Heart right ventricle (tissue), 16 donors: ENCODE measurements around the gene PPY. TPM values are rescaled to one million over a fixed set of nuclear protein-coding genes. Genes with fewer than 3 reads are reported as not detected.
"Not testable (repeated sequence)": the region's sequence is repeated elsewhere in the genome, so short reads cannot be mapped to it uniquely, and the experiment has no call there.

Source experiments
- ATAC-seq, 8 donors: fragments of 200-7000 bp; cut with Tn5 transposase; one replicate each; pipeline ENCODE4 v1.9.1; 2020; ENCODE audit warnings: mild to moderate bottlenecking in 8 of 8, moderate library complexity in 8 of 8, moderate number of reproducible peaks in 1 of 8
- DNase-seq, 2 donors: peaks; one replicate each; pipeline ENCODE4 v3.0.0-alpha.2; 2020
- H3K27ac ChIP-seq, 10 donors: fragments of 200-600 bp; sonication (generic) in 2 of 10; one replicate each; pipeline versions ENCODE4 v1.5.0 to v1.8.0; 2020 to 2022; ENCODE audit warnings: mild to moderate bottlenecking in 3 of 10
- H3K27me3 ChIP-seq, 7 donors: fragments of 200-600 bp; one replicate each; pipeline ENCODE4 v1.8.0; 2021 to 2022; ENCODE audit warnings: mild to moderate bottlenecking in 2 of 7
- H3K36me3 ChIP-seq, 9 donors: fragments of 200-600 bp; sonication (generic) in 1 of 9; one replicate each; pipeline versions ENCODE4 v1.5.0 to v1.8.0; 2020 to 2022; ENCODE audit warnings: mild to moderate bottlenecking in 2 of 9
- H3K4me1 ChIP-seq, 9 donors: fragments of 200-600 bp; sonication (generic) in 1 of 9; one replicate each; pipeline versions ENCODE4 v1.5.0 to v1.8.0; 2020 to 2022; ENCODE audit warnings: mild to moderate bottlenecking in 4 of 9
- H3K4me3 ChIP-seq, 10 donors: fragments of 200-600 bp; sonication (generic) in 2 of 10; one replicate each; pipeline versions ENCODE4 v1.5.0 to v1.8.0; 2020 to 2022; ENCODE audit warnings: mild to moderate bottlenecking in 7 of 10, moderate library complexity in 2 of 10
- H3K9me3 ChIP-seq, 11 donors: fragments of 200-600 bp in 10 of 11; sonication (generic) in 2 of 11; one replicate each; pipeline versions ENCODE4 v1.5.0 to v1.8.0; 2013 to 2022; ENCODE audit warnings: mild to moderate bottlenecking in 2 of 11, control low read depth in 1 of 11, moderate library complexity in 1 of 11
- WGBS, 2 donors: extraction: QIAGEN DNeasy Blood & Tissue Kit; methylation state at CpG; one replicate each; pipeline ENCODE4 v1.1.7; 2013; ENCODE audit warnings: inconsistent platforms in 1 of 2; 5-methylcytosine and 5-hydroxymethylcytosine counted together
- intact Hi-C, 10 donors: fragments of 100-400 bp; cut with DNase I; formaldehyde crosslinking; loops; one replicate each; pipeline versions ENCODE4 v1.11.1 to v1.14.2; 2022
- polyA plus RNA-seq, 2 donors: library from polyadenylated mRNA; stranded (reverse); fragments of 200-250 nt; gene quantifications; one replicate each; pipeline ENCODE4 v1.2.3, GENCODE V29; 2013
- total RNA-seq, 10 donors: library from RNA; stranded (reverse); fragmentation: NEBNext Ultra II Directional in 3 of 10; extraction: Animal tissue kit (Norgen Biotek cat#: 25700) in 3 of 10; gene quantifications; one replicate each; pipeline versions ENCODE4 v1.2.1 to v1.2.4, GENCODE V29; 2021 to 2023
- TF ChIP-seq, protein P1 (sequence below), 9 donors: fragments of 200-600 bp; sonication (generic) in 2 of 9; IDR thresholded peaks; one replicate each; pipeline versions ENCODE4 v1.5.0 to v1.8.0; 2021 to 2022; ENCODE audit warnings: antibody characterized with exemption in 9 of 9, mild to moderate bottlenecking in 5 of 9, moderate library complexity in 1 of 9
- donor health status: Arrhythmogenic right ventricular cardiomyopathy.
- donor health status: ischemic (EF 13 %, LVEDD 7.1; RV severe dilation, severe dysfunction).
- donor health status: healthy with polysubstance abuse.
- donor health status: DM: no; HTN: yes; CAD: no.
- donor health status: DM: no; HTN: no; CAD: no.
- donor health status: ischemic (EF 25% LVEDD 6.9; RV normal size, moderate dysfunction).
- donor health status: ischemic (EF 25% LVEDD 5.7; RV mildly dilated, moderate dysfunction).
- donor health status: healthy.
- donor health status: DM: yes; HTN: yes; CAD: no.
- donor health status: Ischemic cardiomyopathy.
- donor health status: ischemic (EF 35%, LVEDD 5.7; RV mildly dilated, moderate dysfunction).
- donor health status: nonischemic (EF 11% LVEDD 7.7; RV severe dilation, severe dysfunction).
- donor health status: DM: yes; HTN: yes; CAD: no.
- donor health status: PGD.
- donor health status: ischemic (EF 29% LVEDD 5.4; RV normal size, mild dysfunction).
- donor health status: nonischemic (EF 23%, LVEDD 6.1; RV moderate dilation, normal function).

PPY gene
- total and polyA plus RNA-seq, 12 donors: not detected

DNA sequence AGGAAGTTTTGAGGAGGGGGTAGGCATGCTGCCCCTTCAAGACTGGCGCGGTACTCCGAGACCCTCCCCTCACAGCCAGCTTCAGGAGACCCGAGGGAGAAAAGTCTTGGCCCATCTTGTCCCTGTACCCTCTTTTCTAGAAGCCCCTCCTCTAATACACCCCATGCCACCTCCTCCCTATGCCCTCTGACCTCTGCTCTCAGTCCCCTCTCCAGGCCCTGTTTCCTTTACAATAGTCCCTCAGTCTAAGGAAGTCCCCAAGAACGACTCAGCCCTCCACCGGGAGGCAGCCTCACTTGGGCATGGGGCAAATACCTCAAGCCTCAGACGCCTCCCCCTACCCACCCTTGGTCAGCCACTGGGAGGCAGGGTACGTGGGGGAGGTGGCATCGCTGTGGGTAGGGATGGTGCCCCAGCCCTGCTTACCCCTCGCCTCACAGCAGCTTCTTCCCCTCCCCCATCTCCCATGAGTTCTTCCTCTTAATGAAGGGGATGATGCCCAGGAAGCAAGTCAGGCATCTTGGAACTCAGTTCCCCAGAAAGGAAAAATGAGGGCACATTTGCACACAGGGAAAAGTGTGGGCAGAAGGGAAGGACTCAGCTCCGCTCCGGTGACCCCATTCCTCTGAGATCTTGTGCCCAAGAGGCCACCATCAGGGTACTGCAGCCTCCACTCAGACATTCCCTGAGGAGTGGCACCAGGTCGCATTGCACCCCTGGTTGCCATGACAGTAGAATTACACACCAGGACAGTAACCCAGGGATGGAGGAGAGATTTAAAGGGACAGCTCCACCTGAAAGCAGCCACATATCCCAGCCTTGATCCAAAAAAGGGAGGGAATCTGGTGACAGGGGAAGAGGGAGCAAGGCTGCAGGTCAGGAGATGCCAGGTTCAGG, 41.2 kb downstream of the PPY start:
- Histone ChIP-seq H3K4me1 (peaks cover 0 to 33% (median 24%) of the 10 kb centered on the region in 9 donors), H3K27ac (no peak overlapping the region), H3K36me3 (peaks cover 0 to 30% (median 0%) of the 10 kb centered on the region in 9 donors), H3K4me3 (peak overlapping the region; percentile 25 to 61 (median 50)), H3K9me3 (no peaks in the 10 kb centered on the region), H3K27me3 (peaks cover 0 to 11% (median 0%) of the 10 kb centered on the region in 7 donors)
- ATAC-seq (peak in 3 of 8 donors; percentile 5 to 20 (median 12)), DNase-seq (no peak)
- TF ChIP-seq, protein P1, sequence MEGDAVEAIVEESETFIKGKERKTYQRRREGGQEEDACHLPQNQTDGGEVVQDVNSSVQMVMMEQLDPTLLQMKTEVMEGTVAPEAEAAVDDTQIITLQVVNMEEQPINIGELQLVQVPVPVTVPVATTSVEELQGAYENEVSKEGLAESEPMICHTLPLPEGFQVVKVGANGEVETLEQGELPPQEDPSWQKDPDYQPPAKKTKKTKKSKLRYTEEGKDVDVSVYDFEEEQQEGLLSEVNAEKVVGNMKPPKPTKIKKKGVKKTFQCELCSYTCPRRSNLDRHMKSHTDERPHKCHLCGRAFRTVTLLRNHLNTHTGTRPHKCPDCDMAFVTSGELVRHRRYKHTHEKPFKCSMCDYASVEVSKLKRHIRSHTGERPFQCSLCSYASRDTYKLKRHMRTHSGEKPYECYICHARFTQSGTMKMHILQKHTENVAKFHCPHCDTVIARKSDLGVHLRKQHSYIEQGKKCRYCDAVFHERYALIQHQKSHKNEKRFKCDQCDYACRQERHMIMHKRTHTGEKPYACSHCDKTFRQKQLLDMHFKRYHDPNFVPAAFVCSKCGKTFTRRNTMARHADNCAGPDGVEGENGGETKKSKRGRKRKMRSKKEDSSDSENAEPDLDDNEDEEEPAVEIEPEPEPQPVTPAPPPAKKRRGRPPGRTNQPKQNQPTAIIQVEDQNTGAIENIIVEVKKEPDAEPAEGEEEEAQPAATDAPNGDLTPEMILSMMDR (IDR thresholded peaks at IDR 0.05): no peak
- intact Hi-C loops: no loop called here
- 32 to 34% methylated on average over 13 of the region's 13 CpGs for WGBS, 2 donors

DNA sequence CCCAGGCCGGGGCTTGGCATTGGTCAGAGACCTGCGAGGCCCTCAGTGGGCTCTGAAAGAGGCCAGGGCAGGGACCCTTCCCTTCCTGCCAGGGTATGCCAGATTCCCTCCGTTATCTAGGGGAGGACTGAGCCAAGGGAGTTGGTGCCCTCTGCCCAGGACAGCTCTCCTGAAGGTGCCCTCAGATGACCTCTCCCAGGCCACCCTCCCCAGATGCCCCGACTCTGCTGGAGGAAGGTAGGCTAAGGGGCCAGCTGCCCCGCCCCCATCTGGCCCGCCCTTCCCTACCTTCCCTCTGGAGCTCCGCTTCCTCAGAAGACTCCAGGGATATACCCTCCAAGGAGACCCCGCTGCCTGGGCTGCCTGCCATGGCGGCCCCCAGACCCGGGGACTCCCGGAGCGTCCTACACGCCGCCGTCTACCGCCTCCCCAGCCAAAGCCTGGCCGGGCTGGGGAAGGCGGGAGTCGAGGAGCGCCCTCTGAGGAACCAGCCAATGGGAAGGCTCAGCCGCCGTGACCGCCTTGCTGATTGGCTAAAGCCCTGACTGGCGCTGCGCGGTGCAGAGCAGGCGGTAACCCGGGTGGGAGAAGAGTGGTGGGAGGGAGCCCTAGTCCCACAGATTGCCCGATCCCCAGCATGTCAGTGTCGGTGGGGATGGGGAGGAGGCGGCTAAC, 42.0 kb downstream of the PPY start:
- peak overlapping the region; percentile 25 to 61 (median 50) for H3K4me3 ChIP-seq
- peaks cover 0 to 38% (median 0%) of the 10 kb centered on the region in 9 donors for H3K36me3 ChIP-seq
- WGBS, 2 donors: 1 to 3% methylated on average over 31 of the region's 31 CpGs

DNA sequence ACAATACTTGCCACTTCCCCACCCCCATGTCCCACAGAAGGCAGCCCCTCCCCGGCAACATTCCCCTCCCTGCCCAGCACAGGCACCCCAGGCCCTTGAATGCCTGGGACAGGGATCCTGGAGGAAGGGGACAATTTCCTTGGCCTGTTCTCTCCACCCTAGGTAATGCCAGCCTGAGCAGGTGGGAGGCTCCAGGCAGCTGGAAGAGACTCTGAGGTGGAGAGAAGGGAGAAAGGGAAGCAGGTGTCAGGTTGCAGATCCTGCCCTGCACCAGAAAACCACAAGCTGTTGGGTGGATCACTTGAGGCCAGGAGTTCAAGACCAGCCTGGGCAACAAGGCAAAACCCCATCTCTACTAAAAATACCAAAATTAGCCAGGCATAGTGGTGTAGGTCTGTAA, 43.8 kb downstream of the PPY start:
- peaks cover 0 to 38% (median 0%) of the 10 kb centered on the region in 9 donors for H3K36me3 ChIP-seq
- H3K27ac ChIP-seq: no peak overlapping the region
- no peak overlapping the region for H3K4me3 ChIP-seq
- H3K27me3 ChIP-seq: no peaks in the 10 kb centered on the region
- ATAC-seq (no peak), DNase-seq (no peak)
- intact Hi-C loops: no loop called here
- WGBS, 2 donors: 59 to 83% methylated on average over 1 of the region's 1 CpG
- peaks cover 0 to 22% (median 17%) of the 10 kb centered on the region in 9 donors for H3K4me1 ChIP-seq
- TF ChIP-seq, protein P1 (IDR thresholded peaks at IDR 0.05): no peak
- no peaks in the 10 kb centered on the region for H3K9me3 ChIP-seq

More for the DNA sequence above, 42.0 kb downstream of the PPY start:
- H3K4me1 ChIP-seq: peaks cover 0 to 25% (median 18%) of the 10 kb centered on the region in 9 donors
- intact Hi-C loops: no loop called here
- TF ChIP-seq, protein P1 (IDR thresholded peaks at IDR 0.05): no peak
- H3K27ac ChIP-seq: no peak overlapping the region
- DNase-seq (peak; percentile 89 to 91), ATAC-seq (peak; percentile 90 to 98 (median 97))
- peaks cover 0 to 3% (median 0%) of the 10 kb centered on the region in 7 donors for H3K27me3 ChIP-seq
- no peaks in the 10 kb centered on the region for H3K9me3 ChIP-seq

DNA sequence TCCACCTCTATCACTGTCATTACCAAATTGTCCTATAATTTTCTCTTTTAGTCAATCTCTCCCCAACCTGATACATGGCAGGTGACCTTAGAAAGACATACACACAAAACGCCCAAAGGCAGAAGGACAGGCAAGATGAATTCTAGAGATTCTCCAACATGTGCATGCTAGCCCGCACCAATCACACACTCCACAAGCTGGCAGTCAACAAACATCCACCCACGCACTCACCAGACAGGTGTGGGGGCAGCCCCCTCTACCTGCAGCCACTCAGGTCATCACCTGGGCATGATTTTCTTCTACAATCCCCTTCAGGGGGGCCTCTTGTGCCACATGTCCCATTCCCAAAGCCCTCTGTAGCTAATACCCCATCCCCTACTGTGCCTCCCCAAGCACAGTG, 44.4 kb downstream of the PPY start:
- TF ChIP-seq, protein P1 (IDR thresholded peaks at IDR 0.05): no peak
- no peak for ATAC-seq
- no peak for DNase-seq
- Histone ChIP-seq H3K27me3 (no peaks in the 10 kb centered on the region), H3K4me1 (peaks cover 0 to 22% (median 17%) of the 10 kb centered on the region in 9 donors), H3K4me3 (no peak overlapping the region), H3K9me3 (no peaks in the 10 kb centered on the region), H3K36me3 (peaks cover 0 to 40% (median 0%) of the 10 kb centered on the region in 9 donors), H3K27ac (no peak overlapping the region)
- intact Hi-C loops: no loop called here
- WGBS, 2 donors: 90 to 99% methylated on average over 3 of the region's 3 CpGs

DNA sequence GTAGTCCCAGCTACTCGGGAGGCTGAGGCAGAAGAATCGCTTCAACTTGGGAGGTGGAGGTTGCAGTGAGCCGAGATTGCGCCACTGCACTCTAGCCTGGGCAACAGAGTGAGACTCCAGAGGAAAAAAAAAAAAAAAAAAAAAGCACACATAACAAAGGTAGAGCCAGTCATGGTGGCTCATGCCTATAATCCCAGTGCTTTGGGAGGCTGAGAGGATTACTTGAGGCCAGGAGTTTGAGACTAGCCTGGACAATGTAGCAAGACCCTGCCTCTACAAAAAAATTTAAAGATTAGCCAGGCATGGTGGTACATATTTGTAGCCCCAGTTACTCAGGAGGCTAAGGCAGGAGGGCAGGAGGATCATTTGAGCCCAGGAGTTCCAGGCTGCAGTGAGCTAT, 47.8 kb downstream of the PPY start:
- H3K4me1 ChIP-seq, H3K9me3 ChIP-seq, H3K4me3 ChIP-seq, H3K27me3 ChIP-seq, ATAC-seq, H3K27ac ChIP-seq, intact Hi-C loops, DNase-seq: not testable (repeated sequence)
- 88 to 100% methylated on average over 4 of the region's 4 CpGs for WGBS, 2 donors
- H3K36me3 ChIP-seq: peaks cover 0 to 53% (median 0%) of the 10 kb centered on the region in 9 donors
